MG63 (cell line): Measurements from ENCODE around the gene KIF24. TPM values are rescaled to one million over a fixed set of nuclear protein-coding genes. Genes with fewer than 3 reads are reported as not detected.

Experiments used
- DNase-seq: peaks from one replicate; pipeline ENCODE4 v3.0.0-alpha.2; 2020
- H3K27me3 ChIP-seq: fragments of 250-450 bp; sonication (Bioruptor Pico); 2 replicates; pipeline ENCODE4 v1.5.1; 2020; ENCODE audit warnings: mild to moderate bottlenecking, moderate library complexity
- H3K36me3 ChIP-seq: fragments of 250-450 bp; sonication (Bioruptor Pico); 2 replicates; pipeline ENCODE4 v1.5.1; 2020; ENCODE audit warnings: mild to moderate bottlenecking, moderate library complexity
- H3K4me3 ChIP-seq: fragments of 250-450 bp; sonication (Bioruptor Pico); 2 replicates; pipeline ENCODE4 v1.5.1; 2020; ENCODE audit warnings: mild to moderate bottlenecking, moderate library complexity
- H3K9me3 ChIP-seq: fragments of 250-450 bp; sonication (Bioruptor Pico); 2 replicates; pipeline ENCODE4 v1.5.1; 2020; ENCODE audit warnings: mild to moderate bottlenecking, moderate library complexity
- total RNA-seq: library from RNA; depleted of rRNA; stranded (reverse); fragments of >200 nt; shearing (Covaris generic); gene quantifications from 2 replicates; pipeline ENCODE4 v1.2.3, GENCODE V29; 2014; ENCODE audit warnings: low replicate concordance; rRNA removed

The KIF24 gene, protein sequence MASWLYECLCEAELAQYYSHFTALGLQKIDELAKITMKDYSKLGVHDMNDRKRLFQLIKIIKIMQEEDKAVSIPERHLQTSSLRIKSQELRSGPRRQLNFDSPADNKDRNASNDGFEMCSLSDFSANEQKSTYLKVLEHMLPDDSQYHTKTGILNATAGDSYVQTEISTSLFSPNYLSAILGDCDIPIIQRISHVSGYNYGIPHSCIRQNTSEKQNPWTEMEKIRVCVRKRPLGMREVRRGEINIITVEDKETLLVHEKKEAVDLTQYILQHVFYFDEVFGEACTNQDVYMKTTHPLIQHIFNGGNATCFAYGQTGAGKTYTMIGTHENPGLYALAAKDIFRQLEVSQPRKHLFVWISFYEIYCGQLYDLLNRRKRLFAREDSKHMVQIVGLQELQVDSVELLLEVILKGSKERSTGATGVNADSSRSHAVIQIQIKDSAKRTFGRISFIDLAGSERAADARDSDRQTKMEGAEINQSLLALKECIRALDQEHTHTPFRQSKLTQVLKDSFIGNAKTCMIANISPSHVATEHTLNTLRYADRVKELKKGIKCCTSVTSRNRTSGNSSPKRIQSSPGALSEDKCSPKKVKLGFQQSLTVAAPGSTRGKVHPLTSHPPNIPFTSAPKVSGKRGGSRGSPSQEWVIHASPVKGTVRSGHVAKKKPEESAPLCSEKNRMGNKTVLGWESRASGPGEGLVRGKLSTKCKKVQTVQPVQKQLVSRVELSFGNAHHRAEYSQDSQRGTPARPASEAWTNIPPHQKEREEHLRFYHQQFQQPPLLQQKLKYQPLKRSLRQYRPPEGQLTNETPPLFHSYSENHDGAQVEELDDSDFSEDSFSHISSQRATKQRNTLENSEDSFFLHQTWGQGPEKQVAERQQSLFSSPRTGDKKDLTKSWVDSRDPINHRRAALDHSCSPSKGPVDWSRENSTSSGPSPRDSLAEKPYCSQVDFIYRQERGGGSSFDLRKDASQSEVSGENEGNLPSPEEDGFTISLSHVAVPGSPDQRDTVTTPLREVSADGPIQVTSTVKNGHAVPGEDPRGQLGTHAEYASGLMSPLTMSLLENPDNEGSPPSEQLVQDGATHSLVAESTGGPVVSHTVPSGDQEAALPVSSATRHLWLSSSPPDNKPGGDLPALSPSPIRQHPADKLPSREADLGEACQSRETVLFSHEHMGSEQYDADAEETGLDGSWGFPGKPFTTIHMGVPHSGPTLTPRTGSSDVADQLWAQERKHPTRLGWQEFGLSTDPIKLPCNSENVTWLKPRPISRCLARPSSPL (N-terminal part only)
- total RNA-seq, result 1.7 and 1.8 TPM in 2 replicates

DNA sequence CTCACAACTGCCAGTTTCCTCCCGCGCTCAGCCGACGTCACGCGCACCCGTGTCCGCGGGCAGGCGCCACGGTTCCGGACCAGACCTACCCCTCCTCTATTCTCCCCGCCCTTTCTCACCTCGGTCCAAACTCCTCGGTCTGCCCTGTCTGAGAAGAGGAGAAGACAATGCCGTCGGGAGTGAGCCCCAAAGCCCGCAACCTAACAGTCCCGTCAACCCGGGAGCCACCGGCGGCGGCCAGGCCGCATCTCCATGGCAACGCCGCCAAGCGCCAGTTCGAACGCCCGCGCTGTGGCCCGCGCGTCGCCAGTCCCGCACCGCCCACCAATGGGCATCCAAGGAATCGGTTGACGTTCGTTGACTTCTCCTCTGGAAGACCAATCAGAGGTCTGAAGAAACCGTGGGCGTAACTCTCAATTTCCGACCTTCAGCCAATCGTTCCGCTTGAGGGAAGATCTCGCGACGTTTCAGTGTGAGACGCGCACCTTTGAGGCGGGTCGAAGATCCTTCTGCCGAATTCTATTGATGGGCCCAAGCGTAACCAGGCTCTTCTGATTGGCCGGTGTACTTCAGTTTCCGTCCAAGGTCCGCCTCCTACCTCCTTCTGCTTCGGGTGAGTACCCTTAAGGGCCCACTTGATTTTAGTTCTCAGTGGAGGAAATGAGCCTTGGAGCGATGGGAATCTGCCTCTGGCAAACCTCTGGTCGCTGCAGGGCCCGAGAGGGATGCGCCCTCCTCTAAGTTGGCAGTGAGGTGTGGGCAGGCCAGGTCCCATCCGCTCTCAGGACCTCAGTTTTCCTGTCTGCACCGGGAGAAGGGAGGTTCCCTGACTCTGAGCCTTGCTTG lies at the start of gene KIF24, which contains the start of gene NUDT2:
KIF24 (minus strand) TSS at position 282 of the 846 bp plus-strand sequence. CDS start 17,922 bp downstream, outside the sequence.
NUDT2 (plus strand) TSS at position 583 of the 846 bp plus-strand sequence. CDS start 9,471 bp downstream, outside the sequence.
- Histone ChIP-seq H3K9me3 (no peaks in the 10 kb centered on the region), H3K36me3 (no peaks in the 10 kb centered on the region), H3K27me3 (no peaks in the 10 kb centered on the region), H3K4me3 (peak within 1 kb of the TSS; percentile 93)
- DNase-seq, result peak; percentile 95

DNA sequence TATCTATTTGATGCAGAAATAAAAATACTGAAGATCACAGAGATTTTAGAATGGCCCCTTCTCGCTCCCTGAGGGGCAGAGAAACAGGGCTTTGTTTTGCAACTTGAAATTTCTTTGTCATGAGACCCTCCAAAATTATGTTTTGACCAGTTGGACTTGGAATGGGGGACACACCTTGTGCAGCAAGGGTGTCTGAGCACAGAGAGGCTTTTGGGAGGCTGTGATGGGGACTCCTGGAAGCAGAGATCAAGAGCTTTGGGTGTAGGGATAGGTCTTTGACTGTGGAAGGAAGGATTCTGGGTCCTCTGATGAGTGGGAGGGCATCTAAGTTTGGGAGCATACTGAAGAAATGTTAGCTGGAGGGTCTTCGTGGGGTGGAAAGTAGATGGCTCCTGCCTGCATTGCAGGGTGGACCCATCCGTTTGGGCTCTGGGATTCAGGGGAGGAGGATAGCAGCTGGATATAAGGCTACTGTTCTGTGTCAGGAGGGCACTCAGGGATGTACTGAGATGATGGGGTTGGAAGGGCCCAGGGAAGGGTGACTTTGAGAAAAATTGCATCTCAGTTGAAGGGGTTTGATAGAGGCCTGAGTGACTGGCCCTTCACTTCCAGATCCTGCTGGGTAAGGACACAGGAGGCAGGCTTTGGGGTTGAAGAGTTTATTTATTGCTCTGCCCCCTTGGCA lies 49.5 kb upstream of the KIF24 start:
- H3K36me3 ChIP-seq, result no peaks in the 10 kb centered on the region
- no peak overlapping the region for H3K4me3 ChIP-seq
- H3K9me3 ChIP-seq, result no peaks in the 10 kb centered on the region
- H3K27me3 ChIP-seq, result no peaks in the 10 kb centered on the region
- DNase-seq, result no peak

DNA sequence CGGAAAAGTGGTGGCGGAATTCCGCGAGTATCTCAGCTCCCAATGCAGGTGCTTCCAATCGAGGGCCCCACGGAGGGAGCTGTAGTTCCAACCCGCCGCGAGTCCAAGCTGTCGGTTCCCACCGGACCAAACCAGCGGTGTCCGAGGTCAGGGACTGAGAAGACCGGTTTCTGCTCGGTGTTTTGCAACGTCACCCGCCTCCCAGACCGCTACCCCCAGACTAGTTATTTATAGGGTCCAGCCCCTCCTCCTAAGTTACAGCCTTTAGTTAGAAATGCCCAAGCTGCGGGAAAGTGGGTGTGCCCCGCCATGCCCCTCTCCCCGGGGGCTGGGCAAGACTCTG lies 48.3 kb upstream of the KIF24 start:
- peak; percentile 6 for DNase-seq
- Histone ChIP-seq H3K9me3 (no peaks in the 10 kb centered on the region), H3K4me3 (peak overlapping the region; percentile 54), H3K27me3 (no peaks in the 10 kb centered on the region), H3K36me3 (no peaks in the 10 kb centered on the region)

DNA sequence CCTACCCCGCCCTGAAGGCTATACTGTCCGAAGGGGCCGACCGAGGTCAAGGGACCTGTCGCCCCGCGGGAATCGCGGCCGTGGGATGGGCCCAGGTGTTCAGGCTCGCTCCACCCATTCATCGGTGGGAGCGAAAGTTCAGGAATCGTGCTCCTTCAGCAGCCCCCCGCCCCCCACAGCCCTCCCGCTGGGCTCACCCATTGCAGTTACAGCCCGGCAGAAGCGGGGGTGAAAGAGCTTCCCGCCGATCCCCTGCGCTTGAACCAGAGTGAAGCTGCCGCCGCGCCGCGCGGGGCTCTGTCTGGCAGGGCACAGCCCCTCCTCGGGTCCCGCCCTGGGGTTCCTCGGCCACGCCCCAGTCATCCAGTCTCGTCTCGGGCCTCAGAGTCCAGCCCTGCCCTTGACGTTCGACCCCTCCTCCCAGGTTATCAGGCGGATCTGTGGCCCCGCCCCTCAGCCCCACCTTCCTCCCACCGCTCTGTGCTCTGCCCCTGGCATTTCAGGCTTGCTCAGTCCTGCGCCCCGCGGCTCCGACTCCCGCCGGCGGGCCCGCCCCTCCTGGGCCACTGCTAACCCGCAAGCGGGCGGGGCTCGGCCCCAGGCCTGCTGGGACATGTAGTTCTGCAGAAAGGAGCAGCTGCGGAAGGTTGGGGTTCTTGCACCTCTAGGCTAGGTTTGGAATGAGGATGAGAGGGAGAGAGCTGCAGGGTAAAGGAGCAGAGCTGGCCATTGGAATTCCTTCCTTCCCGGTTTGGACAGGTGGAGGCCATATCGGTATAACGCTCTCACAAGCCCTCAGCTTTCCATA lies 47.7 kb upstream of the KIF24 start, which contains the start of gene MYORG:
MYORG (minus strand) TSS at position 303 of the 808 bp plus-strand sequence. CDS start 3,955 bp downstream, outside the sequence.
- H3K36me3 ChIP-seq, result no peaks in the 10 kb centered on the region
- DNase-seq, result peak; percentile 92
- H3K27me3 ChIP-seq, result no peaks in the 10 kb centered on the region
- H3K9me3 ChIP-seq, result no peaks in the 10 kb centered on the region
- H3K4me3 ChIP-seq, result peak within 1 kb of the TSS; percentile 54

DNA sequence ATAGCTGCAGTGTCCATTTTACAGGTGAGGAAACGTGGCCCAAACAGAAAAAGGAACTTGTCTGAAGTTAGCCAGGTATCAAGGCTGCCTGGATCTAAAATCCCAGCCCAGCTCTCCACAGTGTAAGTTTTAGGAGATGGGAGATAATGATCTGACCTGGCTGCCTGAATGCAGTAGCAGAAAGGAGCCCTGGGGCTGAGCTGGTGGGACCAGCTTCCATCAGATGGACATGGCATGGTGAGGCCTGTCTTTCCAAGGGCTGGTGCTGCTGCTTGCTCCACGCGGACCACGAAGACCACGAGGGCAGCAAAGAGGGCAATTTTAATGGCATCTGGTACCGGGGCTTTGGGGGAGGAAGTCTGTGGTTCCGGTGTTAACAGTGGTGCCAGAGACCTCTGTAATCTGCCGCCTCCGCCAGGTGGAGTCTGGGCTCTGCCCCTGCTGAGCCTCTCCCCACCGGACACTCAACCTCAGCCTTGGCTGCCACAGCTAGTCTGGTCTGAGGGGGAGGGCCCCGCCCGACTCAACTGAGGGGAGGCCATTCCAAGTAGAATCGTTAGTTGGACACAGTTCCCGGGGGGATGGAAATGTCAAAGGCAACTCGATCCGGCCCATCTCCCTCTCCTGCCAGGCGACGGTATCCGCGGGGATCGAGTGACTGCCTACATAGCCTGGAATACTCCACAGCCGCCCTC lies 47.0 kb upstream of the KIF24 start:
- peak overlapping the region; percentile 54 for H3K4me3 ChIP-seq
- no peaks in the 10 kb centered on the region for H3K9me3 ChIP-seq
- no peak for DNase-seq
- no peaks in the 10 kb centered on the region for H3K27me3 ChIP-seq
- H3K36me3 ChIP-seq, result no peaks in the 10 kb centered on the region

DNA sequence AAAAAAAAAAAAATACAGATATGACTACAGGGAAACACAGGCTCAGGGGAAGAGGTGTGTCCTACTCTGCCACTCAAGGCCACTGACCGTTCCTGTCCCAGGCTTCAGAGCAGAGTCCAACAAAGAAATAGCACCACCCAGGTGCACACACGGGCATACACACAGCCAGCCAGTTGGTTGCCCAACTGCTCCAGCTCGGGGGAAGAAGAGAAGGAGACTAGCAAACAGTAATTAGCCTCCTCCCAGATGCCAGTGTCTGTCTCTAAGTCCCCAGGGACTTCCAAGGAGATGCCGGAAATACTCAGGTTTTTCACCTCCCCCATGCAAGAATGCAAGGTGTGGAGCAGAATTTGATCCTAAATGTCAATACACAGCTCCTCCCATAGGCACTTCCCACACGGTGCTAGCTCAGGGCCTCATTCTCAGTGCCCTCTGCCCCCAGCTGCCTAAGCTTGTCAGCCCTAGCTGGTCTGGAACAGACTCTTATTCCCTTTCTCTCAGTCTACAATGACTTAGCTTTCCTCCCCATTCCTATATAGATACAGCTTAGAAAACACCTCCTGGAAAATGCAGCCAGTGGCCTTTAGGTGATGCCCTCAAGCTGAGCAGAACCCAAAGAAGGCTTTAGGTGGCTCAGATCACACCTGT lies 46.0 kb upstream of the KIF24 start:
- no peak for DNase-seq
- no peaks in the 10 kb centered on the region for H3K27me3 ChIP-seq
- H3K4me3 ChIP-seq, result no peak overlapping the region
- H3K36me3 ChIP-seq, result no peaks in the 10 kb centered on the region
- H3K9me3 ChIP-seq, result no peaks in the 10 kb centered on the region

DNA sequence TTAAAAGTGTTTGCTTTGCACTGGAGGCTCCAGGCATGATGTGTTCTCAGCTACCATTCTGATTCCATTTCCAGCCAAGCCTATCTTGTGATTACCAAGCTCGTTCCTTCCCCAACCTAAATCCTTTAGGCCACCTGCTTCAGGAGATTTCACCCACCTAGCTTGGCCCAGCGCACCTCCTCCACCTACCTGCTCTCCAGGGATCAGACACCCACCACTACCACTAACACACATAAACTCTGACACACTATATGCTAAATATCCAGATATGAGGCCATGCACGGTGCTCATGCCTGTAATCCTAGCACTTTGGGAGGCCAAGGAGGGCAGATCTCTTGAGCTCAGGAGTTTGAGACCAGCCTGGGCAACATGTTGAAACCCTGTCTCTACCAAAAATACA lies 45.3 kb upstream of the KIF24 start:
- no peaks in the 10 kb centered on the region for H3K36me3 ChIP-seq
- no peaks in the 10 kb centered on the region for H3K9me3 ChIP-seq
- H3K4me3 ChIP-seq, result no peak overlapping the region
- no peak for DNase-seq
- no peaks in the 10 kb centered on the region for H3K27me3 ChIP-seq

DNA sequence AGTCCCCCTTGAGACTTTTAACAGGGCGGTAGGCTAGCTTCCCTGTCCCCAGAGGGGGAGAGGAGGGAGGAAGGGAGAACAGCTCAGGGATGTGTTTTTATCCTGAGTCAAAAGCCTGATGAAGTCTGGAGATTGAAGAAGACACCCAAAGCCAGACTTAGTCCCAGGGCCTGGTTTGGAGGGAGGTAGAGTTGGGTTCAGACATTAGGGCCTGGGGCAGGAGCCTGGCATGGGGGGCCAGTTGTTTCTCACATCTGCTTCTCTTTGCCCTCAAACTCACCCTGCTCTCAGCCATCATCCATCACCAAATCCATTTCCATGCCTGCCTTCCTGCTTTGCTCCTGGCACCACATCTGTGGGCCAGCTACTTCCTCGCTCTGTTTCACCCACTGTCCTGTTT lies 44.7 kb upstream of the KIF24 start:
- Histone ChIP-seq H3K9me3 (no peaks in the 10 kb centered on the region), H3K27me3 (no peaks in the 10 kb centered on the region), H3K4me3 (no peak overlapping the region), H3K36me3 (no peaks in the 10 kb centered on the region)
- DNase-seq, result no peak

DNA sequence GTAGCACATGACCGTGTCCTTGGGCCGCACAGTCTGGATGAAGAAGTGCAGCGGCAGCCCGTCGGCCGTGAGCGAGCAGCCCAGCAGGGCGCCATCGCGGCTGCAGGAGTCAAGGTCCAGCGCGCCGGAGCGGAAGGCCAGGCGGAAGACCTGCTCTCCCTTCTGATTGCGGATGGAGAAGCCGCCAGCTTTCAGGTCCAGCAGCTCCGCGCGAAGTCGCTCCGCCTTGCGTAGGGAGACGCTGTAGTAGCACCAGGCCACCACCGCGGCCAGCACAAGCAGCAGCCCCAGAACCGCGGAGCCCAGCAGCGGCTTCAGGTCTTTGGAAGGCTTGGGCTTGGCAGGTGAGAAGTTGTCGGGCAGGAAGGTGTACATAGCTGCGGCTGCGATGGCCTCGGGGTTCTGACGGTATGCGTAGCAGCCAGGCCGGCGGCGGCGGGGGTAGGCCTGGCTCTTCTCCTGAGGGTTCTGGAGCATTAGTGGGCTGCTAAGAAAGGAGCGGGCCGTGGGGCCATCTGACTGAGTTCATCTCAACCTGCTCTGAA lies 43.5 kb upstream of the KIF24 start:
- H3K4me3 ChIP-seq, result no peak overlapping the region
- H3K36me3 ChIP-seq, result no peaks in the 10 kb centered on the region
- no peaks in the 10 kb centered on the region for H3K27me3 ChIP-seq
- no peak for DNase-seq
- no peaks in the 10 kb centered on the region for H3K9me3 ChIP-seq

DNA sequence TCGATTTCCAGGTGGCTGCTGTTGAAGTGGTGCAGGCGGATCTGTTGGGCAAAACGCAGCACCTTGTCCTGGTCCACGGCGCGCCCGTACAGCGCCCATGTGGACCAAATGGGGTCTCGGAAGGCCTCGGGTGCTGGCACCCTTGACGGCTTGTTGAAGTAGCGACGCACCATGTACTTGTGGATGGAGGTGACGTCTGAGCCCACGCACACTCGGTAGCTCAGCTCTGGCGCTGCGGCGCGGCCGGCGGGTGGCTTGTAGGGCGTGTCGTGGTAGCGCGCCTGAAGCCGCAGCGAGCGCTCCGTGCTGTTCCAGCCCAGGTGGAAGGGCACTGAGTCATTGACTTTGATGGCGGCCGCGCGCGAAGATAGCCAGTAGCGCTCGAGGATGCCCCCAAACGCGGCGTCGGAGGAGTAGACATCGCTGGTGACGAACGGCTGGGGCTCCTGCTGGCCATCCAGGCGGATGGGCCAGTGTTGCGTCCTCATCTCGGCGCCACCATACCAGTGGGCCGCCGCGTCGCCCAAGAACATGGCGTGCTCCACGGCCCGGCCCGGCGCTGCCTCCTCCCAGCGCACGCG lies 42.9 kb upstream of the KIF24 start:
- no peak for DNase-seq

DNA sequence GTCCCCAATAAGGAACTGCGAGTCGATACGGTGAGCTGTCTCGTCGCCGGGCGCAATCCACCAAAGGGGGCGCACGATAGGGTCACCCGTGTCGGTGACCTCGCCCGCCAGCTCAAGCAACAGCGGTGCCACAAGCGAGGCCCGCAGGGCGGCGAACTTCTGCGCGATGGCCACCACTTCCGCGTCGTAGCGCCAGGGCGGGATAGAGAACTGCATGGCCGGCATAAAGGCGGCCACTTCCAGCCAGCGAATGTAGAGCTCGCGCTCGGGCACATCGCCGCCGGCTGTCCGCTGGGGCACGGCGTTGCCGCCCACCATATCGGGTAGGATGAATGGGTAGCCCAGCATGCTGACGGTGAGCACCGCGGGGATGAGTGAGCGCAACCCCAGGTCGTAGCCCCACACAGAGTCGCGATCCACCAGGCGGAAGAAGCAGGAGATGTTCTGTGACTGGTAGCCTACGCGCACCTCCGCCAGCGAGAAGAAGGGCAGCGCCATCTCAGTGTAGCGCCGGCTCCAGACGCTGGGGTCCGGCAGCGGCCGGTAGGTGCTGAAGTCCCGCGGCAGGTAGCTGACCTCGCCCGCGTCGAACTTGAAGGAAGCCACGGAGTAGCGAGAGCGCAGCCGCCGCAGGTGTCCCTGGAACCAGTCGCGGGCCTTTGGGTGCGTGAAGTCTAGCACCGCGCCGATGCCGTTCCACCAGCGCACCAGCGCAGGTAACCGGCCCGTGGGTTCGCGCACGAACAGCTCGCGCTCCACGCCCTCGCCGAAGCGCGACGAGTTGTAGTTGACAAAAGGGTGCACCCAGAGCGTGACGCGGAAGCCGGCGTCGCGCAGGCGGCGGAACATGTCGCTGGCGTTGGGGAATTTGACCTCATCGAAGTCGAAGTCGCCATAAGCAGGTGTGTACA lies 42.2 kb upstream of the KIF24 start:
- Histone ChIP-seq H3K36me3 (no peaks in the 10 kb centered on the region), H3K27me3 (no peaks in the 10 kb centered on the region), H3K9me3 (no peaks in the 10 kb centered on the region), H3K4me3 (no peak overlapping the region)
- no peak for DNase-seq

More for the DNA sequence above, 42.9 kb upstream of the KIF24 start:
- H3K27me3 ChIP-seq, result no peaks in the 10 kb centered on the region
- no peaks in the 10 kb centered on the region for H3K9me3 ChIP-seq
- H3K36me3 ChIP-seq, result no peaks in the 10 kb centered on the region
- H3K4me3 ChIP-seq, result no peak overlapping the region

DNA sequence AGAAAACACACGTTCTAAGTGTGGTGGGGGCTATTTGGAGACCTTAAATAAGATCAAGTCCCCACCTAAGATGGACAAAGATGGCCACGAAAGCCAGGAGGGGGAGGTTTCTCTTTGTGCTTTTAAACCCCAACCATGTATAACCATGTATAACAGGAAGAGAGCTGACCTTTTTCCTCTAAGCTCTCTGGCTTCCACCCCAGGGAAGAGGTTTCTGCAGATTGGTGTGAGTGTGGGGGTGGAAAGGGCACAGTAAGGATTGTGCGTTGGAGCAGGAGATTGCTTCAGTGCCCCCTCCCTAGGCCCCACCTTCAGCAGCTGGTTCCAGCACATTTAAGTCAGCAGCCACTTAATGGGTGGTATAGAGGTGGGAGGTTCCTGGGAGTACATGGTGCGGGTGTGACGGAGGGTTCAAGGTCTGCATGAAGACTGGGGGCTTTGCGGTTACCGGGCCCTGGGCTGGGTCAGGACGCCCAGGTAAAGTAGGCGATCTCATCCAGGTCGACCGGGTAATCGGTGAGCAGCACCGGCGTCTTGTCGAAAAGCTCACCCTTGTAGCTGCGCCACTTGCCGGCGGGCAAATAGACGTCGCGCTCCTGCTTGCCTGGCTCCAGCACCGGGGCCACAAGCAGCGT lies 41.4 kb upstream of the KIF24 start:
- DNase-seq, result no peak

More for the DNA sequence above, 41.4 kb upstream of the KIF24 start:
- H3K36me3 ChIP-seq, result no peaks in the 10 kb centered on the region
- no peaks in the 10 kb centered on the region for H3K9me3 ChIP-seq
- H3K27me3 ChIP-seq, result no peaks in the 10 kb centered on the region
- no peak overlapping the region for H3K4me3 ChIP-seq
